ENCODE data around the gene EMILIN2.
"Not testable (repeated sequence)": the region's sequence is repeated elsewhere in the genome, so short reads cannot be mapped to it uniquely, and the experiment has no call there.

EMILIN2 gene

DNA sequence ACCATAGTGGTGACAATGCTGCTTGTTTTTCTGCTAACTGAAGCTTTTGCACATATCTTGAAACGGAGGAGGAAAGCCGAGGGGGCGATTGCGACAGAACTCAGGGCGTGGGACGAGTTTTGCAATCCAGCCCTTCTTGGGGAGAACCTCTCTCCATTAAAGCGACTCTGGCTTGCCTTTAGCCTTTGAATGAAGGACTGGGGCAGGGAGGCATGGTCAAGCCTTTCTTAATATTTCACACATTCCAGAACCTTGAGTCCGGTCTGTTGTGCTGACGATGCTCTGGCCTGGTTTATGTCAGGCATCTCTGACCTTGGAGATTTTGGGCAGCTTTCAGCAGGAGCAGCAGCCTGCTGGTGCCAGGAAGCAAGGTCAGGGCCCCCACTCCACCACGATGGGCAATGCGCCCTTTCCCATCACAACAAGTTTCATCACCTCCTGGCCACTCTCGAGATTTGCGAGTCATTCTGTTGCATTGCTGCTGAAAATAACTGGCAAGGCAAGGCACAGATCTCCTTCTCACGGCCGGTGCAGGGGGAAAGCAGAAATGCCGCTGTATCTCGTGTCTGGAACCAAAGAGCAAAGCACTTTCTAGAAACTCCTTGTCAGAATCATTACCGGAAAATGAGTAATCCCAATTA is 10.8 kb downstream of the EMILIN2 start:
- Histone ChIP-seq H3K4me1 (ENCODE audit: control insufficient read depth, low read length) (no peaks in the 10 kb centered on the region), H4K20me1 (ENCODE audit: control insufficient read depth, insufficient read depth, low read depth, low read length) (no peaks in the 10 kb centered on the region), H3K27me3 (ENCODE audit: control insufficient read depth, low read length) (0 out of 2 replicates have a peak, but pooled peaks cover 8% of the 10 kb centered on the region), H3K9me3 (ENCODE audit: control insufficient read depth, insufficient read depth, low read length) (no peaks in the 10 kb centered on the region), H3K9me2 (replicated peaks; ENCODE audit: control insufficient read depth, low read length) (no peaks in the 10 kb centered on the region), H3K36me3 (ENCODE audit: control insufficient read depth, low read length) (no peaks in the 10 kb centered on the region), H3K27ac (ENCODE audit: low read depth, low read length) (no peak overlapping the region), H3K79me2 (ENCODE audit: control insufficient read depth, low read length) (no peaks in the 10 kb centered on the region), H3K4me2 (ENCODE audit: low read length) (no peak overlapping the region), H3K4me3 (ENCODE audit: low read length) (no peak overlapping the region), H3F3A (ENCODE audit: control insufficient read depth, insufficient read depth) (no peaks in the 10 kb centered on the region)
- TF ChIP-seq EZH2phosphoT487 (IDR thresholded peaks at IDR 0.05; ENCODE audit: borderline replicate concordance, low read length): no peak
- TF ChIP-seq, protein P1, sequence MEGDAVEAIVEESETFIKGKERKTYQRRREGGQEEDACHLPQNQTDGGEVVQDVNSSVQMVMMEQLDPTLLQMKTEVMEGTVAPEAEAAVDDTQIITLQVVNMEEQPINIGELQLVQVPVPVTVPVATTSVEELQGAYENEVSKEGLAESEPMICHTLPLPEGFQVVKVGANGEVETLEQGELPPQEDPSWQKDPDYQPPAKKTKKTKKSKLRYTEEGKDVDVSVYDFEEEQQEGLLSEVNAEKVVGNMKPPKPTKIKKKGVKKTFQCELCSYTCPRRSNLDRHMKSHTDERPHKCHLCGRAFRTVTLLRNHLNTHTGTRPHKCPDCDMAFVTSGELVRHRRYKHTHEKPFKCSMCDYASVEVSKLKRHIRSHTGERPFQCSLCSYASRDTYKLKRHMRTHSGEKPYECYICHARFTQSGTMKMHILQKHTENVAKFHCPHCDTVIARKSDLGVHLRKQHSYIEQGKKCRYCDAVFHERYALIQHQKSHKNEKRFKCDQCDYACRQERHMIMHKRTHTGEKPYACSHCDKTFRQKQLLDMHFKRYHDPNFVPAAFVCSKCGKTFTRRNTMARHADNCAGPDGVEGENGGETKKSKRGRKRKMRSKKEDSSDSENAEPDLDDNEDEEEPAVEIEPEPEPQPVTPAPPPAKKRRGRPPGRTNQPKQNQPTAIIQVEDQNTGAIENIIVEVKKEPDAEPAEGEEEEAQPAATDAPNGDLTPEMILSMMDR (IDR thresholded peaks at IDR 0.05; ENCODE audit: low read depth, low read length, poor library complexity, severe bottlenecking): no peak

DNA sequence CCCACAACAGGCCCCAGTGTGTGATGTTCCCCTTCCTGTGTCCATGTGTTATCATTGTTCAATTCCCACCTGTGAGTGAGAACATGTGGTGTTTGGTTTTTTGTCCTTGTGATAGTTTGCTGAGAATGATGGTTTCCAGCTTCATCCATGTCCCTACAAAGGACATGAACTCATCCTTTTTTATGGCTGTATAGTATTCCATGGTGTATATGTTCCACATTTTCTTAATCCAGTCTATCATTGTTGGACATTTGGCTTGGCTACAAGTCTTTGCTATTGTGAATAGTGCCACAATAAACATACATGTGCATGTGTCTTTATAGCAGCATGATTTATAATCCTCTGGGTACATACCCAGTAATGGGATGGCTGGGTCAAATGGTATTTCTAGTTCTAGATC is 13.6 kb downstream of the EMILIN2 start:
- not testable (repeated sequence) for H4K20me1 ChIP-seq (ENCODE audit: control insufficient read depth, insufficient read depth, low read depth, low read length); H3K27me3 ChIP-seq (ENCODE audit: control insufficient read depth, low read length); H3F3A ChIP-seq (ENCODE audit: control insufficient read depth, insufficient read depth); H3K79me2 ChIP-seq (ENCODE audit: control insufficient read depth, low read length); H3K9me2 ChIP-seq (replicated peaks; ENCODE audit: control insufficient read depth, low read length); H3K4me1 ChIP-seq (ENCODE audit: control insufficient read depth, low read length); H3K36me3 ChIP-seq (ENCODE audit: control insufficient read depth, low read length); H3K4me2 ChIP-seq (ENCODE audit: low read length); H3K27ac ChIP-seq (ENCODE audit: low read depth, low read length); H3K4me3 ChIP-seq (ENCODE audit: low read length); H3K9me3 ChIP-seq (ENCODE audit: control insufficient read depth, insufficient read depth, low read length)

DNA sequence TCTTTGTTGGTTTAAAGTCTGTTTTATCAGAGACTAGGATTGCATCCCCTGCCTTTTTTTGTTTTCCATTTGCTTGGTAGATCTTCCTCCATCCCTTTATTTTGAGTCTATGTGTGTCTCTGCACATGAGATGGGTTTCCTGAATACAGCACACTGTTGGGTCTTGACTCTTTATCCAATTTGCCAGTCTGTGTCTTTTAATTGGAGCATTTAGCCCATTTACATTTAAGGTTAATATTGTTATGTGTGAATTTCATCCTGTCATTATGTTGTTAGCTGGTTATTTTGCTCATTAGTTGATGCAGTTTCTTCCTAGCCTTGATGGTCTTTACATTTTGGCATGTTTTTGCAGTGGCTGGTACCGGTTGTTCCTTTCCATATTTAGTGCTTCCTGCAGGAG is 17.2 kb downstream of the EMILIN2 start:
- H3K79me2 ChIP-seq (ENCODE audit: control insufficient read depth, low read length); H3K9me2 ChIP-seq (replicated peaks; ENCODE audit: control insufficient read depth, low read length); H3K4me1 ChIP-seq (ENCODE audit: control insufficient read depth, low read length); H3K4me2 ChIP-seq (ENCODE audit: low read length); H3K36me3 ChIP-seq (ENCODE audit: control insufficient read depth, low read length); H3K9me3 ChIP-seq (ENCODE audit: control insufficient read depth, insufficient read depth, low read length); H3K27me3 ChIP-seq (ENCODE audit: control insufficient read depth, low read length); H3K27ac ChIP-seq (ENCODE audit: low read depth, low read length); H3K4me3 ChIP-seq (ENCODE audit: low read length); H4K20me1 ChIP-seq (ENCODE audit: control insufficient read depth, insufficient read depth, low read depth, low read length); H3F3A ChIP-seq (ENCODE audit: control insufficient read depth, insufficient read depth): not testable (repeated sequence)

DNA sequence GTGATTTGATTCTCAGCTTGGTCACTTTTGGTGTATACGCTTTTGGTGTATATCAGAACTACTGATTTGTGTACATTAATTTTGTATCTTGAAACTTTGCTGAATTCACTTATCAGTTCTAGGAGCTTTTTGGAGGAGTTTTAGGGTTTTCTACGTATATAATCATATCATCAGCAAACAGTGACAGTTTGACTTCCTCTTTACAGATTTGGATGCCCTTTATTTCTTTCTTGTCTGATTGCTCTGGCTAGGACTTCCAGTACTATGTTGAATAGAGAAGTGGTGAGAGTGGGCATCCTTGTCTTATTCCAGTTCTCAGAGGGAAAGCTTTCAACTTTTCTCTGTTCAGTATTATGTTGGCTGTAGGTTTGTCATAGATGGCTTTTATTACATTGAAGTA is 19.7 kb downstream of the EMILIN2 start:
- H3K4me3 ChIP-seq (ENCODE audit: low read length); H3K4me2 ChIP-seq (ENCODE audit: low read length); H3K27me3 ChIP-seq (ENCODE audit: control insufficient read depth, low read length); H3K9me2 ChIP-seq (replicated peaks; ENCODE audit: control insufficient read depth, low read length); H3F3A ChIP-seq (ENCODE audit: control insufficient read depth, insufficient read depth); H3K9me3 ChIP-seq (ENCODE audit: control insufficient read depth, insufficient read depth, low read length); H4K20me1 ChIP-seq (ENCODE audit: control insufficient read depth, insufficient read depth, low read depth, low read length); H3K4me1 ChIP-seq (ENCODE audit: control insufficient read depth, low read length); H3K36me3 ChIP-seq (ENCODE audit: control insufficient read depth, low read length); H3K79me2 ChIP-seq (ENCODE audit: control insufficient read depth, low read length); H3K27ac ChIP-seq (ENCODE audit: low read depth, low read length): not testable (repeated sequence)

DNA sequence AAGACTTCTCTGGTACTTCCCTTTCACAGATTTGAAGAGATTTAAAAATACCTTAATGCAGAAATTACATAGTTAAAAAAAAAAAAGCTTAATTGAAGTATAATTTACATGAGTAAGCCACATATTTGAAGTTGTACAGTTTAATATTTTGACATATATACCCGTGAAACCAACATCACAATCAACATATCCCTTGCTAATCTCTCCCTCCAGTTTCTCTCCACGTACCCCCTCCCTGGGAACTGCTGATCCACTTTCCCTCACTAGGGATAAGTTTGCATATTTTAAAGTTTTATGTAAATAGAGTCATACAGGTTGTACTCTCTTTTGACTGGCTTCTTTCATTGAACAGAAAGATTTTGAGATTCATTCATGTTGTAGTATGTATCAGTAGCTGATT is 22.4 kb downstream of the EMILIN2 start:
- Histone ChIP-seq H3K27ac (ENCODE audit: low read depth, low read length) (no peak overlapping the region), H3K36me3 (ENCODE audit: control insufficient read depth, low read length) (no peaks in the 10 kb centered on the region), H3K4me1 (ENCODE audit: control insufficient read depth, low read length) (no peaks in the 10 kb centered on the region), H4K20me1 (ENCODE audit: control insufficient read depth, insufficient read depth, low read depth, low read length) (no peaks in the 10 kb centered on the region), H3K4me3 (ENCODE audit: low read length) (no peak overlapping the region), H3F3A (ENCODE audit: control insufficient read depth, insufficient read depth) (no peaks in the 10 kb centered on the region), H3K9me2 (replicated peaks; ENCODE audit: control insufficient read depth, low read length) (no peaks in the 10 kb centered on the region), H3K4me2 (ENCODE audit: low read length) (no peak overlapping the region), H3K79me2 (ENCODE audit: control insufficient read depth, low read length) (no peaks in the 10 kb centered on the region), H3K27me3 (ENCODE audit: control insufficient read depth, low read length) (0 out of 2 replicates have a peak, but pooled peaks cover 3% of the 10 kb centered on the region), H3K9me3 (ENCODE audit: control insufficient read depth, insufficient read depth, low read length) (no peaks in the 10 kb centered on the region)
- TF ChIP-seq EZH2phosphoT487 (IDR thresholded peaks at IDR 0.05; ENCODE audit: borderline replicate concordance, low read length): no peak
- TF ChIP-seq, protein P1 (IDR thresholded peaks at IDR 0.05; ENCODE audit: low read depth, low read length, poor library complexity, severe bottlenecking): no peak
